Astrocyte (in vitro differentiated cells and primary cell): ENCODE results near the gene SLC38A11.

Source experiments
- CTCF ChIP-seq: IDR thresholded peaks from 2 replicates; pipeline ENCODE4 v1.5.1; 2011; ENCODE audit warnings: low read depth, mild to moderate bottlenecking, inconsistent platforms, low read length, moderate library complexity; ENCODE audit not compliant: insufficient read depth
- EZH2 ChIP-seq: IDR thresholded peaks from 2 replicates; pipeline ENCODE4 v1.6.1; 2012; ENCODE audit warnings: mild to moderate bottlenecking, low read length, inconsistent platforms; ENCODE audit not compliant: insufficient read depth

DNA sequence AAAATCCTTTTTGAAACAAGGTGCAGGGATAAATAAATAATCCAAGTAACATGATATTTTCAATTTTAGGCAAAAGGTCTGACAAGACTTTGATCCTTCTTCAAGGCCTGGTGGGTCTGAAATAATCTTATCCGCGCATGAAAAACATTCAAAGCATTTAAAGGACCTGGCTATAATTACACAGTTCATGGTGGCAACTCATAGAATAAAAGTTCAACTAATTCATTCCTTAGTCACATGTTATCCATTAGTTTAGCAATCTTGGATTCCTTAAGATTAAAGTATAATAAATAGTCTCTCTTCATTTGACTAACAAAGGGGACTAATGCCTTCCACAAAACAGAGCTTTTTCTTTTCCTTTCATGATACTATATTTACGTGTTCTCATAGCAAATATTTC, 21.0 kb upstream of the SLC38A11 start:
- TF ChIP-seq CTCF = no peak
- no peak for TF ChIP-seq EZH2
